Left ventricle myocardium inferior (tissue), 1 donor: ENCODE measurements around the gene RNASEH2A. TPM values are rescaled to one million over a fixed set of nuclear protein-coding genes. Genes with fewer than 3 reads are reported as not detected.

Source experiments
- DNase-seq: peaks from one replicate; pipeline ENCODE4 v3.0.0-alpha.2; 2020
- H3K27ac ChIP-seq: fragments of 200-600 bp; replicated peaks from 2 replicates; pipeline ENCODE4 v1.8.0; 2021
- H3K27me3 ChIP-seq: fragments of 200-600 bp; 2 replicates; pipeline ENCODE4 v1.8.0; 2021; ENCODE audit warnings: low read depth
- H3K36me3 ChIP-seq: fragments of 200-600 bp; 2 replicates; pipeline ENCODE4 v1.8.0; 2021
- H3K4me1 ChIP-seq: fragments of 200-600 bp; 2 replicates; pipeline ENCODE4 v1.8.0; 2021
- H3K4me3 ChIP-seq: fragments of 200-600 bp; 2 replicates; pipeline ENCODE4 v1.8.0; 2021; ENCODE audit warnings: mild to moderate bottlenecking, moderate library complexity
- H3K9me3 ChIP-seq: fragments of 200-600 bp; replicated peaks from 2 replicates; pipeline ENCODE4 v1.8.0; 2021
- intact Hi-C: fragments of 100-400 bp; cut with micrococcal nuclease; formaldehyde crosslinking; loops from one replicate; pipeline ENCODE4 v1.11.0; 2022
- total RNA-seq: library from RNA; stranded (reverse); fragmentation: NEBNext Ultra II Directional; extraction: Animal tissue kit (Norgen Biotek cat#: 25700); gene quantifications from one replicate; pipeline ENCODE4 v1.2.1, GENCODE V29; 2021
- TF ChIP-seq, protein P1 (sequence below): fragments of 200-600 bp; IDR thresholded peaks from 2 replicates; pipeline ENCODE4 v1.8.0; 2021; ENCODE audit warnings: antibody characterized with exemption, mild to moderate bottlenecking, borderline replicate concordance
- donor health status: DM: no; HTN: yes; CAD: no; lungs with severe emphysema.

RNASEH2A gene
- total RNA-seq, 1 donor from 2014 or later = 2.5 TPM

DNA sequence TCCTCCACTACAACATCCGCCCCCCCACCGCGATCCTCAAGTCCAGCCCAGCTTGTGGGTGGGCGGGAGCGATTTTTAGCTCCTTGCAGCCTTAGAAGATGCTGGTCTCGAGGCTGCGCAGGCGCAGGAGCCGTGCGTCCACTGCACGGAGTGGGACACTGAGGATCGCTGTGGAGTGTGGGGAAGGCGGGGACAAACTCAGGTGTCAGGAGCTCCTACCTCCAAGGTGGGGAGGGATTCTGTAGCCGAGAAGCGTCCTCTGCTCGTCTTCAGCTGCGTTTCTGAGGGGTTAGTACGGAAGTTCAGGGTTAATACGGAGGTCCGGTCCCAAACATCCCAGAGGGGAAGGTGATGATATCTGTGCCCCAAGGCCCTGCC is 28.2 kb downstream of the RNASEH2A start, which contains the start of gene RTBDN:
RTBDN (minus strand) TSS at position 14 of the 378 bp plus-strand sequence. CDS start 4,600 bp downstream, outside the sequence.
- Histone ChIP-seq H3K4me3 (peak within 1 kb of the TSS; percentile 57), H3K27ac (no peak within 1 kb of the TSS), H3K4me1 (peaks cover 31% of the 10 kb centered on the region), H3K27me3 (peaks cover 100% of the 10 kb centered on the region), H3K36me3 (no peaks in the 10 kb centered on the region), H3K9me3 (no peaks in the 10 kb centered on the region)
- no peak for DNase-seq
- intact Hi-C loops = no loop called here
- TF ChIP-seq, protein P1, sequence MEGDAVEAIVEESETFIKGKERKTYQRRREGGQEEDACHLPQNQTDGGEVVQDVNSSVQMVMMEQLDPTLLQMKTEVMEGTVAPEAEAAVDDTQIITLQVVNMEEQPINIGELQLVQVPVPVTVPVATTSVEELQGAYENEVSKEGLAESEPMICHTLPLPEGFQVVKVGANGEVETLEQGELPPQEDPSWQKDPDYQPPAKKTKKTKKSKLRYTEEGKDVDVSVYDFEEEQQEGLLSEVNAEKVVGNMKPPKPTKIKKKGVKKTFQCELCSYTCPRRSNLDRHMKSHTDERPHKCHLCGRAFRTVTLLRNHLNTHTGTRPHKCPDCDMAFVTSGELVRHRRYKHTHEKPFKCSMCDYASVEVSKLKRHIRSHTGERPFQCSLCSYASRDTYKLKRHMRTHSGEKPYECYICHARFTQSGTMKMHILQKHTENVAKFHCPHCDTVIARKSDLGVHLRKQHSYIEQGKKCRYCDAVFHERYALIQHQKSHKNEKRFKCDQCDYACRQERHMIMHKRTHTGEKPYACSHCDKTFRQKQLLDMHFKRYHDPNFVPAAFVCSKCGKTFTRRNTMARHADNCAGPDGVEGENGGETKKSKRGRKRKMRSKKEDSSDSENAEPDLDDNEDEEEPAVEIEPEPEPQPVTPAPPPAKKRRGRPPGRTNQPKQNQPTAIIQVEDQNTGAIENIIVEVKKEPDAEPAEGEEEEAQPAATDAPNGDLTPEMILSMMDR = no peak

DNA sequence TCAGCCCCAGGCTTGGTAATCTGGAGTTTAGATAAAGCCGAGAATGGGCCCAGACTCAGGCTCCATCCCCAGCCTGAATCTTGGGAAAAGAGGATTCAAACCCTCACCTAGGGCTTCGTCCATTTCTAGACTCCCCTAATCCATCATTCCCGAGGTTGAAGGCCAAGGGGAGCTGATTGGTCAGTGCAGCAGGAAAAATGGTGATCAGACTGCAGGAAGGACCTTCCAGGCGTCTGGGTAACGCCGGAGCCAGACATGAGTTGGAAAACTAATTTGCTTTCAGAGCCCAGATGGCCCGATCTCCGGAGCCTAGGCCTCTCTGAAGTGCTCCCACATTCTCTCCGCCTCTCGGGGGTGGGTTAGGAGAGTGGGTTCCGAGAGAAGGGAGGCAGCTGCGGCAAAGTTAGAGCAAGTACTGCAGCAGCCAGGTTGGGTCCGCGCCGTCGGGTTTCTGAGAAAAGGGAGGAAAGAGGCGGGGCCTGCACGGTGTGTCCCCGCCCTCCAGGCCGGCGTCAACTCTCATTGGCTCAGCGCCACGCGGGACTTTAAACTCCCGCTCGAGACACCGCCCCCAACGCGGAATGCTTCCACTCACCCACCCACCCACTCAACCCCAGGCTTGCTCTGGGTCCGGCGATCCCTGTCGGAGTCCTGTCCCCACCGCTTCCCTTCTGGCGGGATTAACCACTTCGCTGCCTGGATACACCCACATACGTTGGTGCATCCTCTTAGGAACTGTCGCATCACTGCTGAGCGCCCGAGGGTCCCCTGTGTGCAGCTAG is 28.8 kb downstream of the RNASEH2A start:
- no peak overlapping the region for H3K4me3 ChIP-seq
- H3K4me1 ChIP-seq = peaks cover 31% of the 10 kb centered on the region
- H3K9me3 ChIP-seq = no peaks in the 10 kb centered on the region
- TF ChIP-seq, protein P1 = no peak
- no peak for DNase-seq
- H3K27ac ChIP-seq = no peak overlapping the region
- H3K27me3 ChIP-seq = peaks cover 100% of the 10 kb centered on the region
- no peaks in the 10 kb centered on the region for H3K36me3 ChIP-seq
- intact Hi-C loops = no loop called here

DNA sequence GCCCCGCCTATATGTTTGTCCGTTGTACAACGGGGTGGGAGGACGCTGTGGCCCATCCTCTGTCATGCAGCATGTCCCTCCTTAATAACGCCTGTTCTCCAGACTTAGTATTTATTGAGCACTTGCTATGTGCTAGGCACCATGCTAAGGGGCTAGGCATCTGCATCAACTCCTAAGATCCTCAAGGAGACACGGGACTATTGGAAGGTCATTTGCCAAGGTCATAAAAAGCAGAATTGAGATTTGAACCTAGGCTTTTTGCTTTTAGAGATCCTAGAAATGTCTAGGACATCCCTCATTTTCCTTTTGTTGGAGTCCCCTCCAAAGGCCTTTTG is 30.1 kb downstream of the RNASEH2A start:
- Histone ChIP-seq H3K27me3 (peaks cover 100% of the 10 kb centered on the region), H3K4me3 (no peak overlapping the region), H3K4me1 (peaks cover 44% of the 10 kb centered on the region), H3K36me3 (no peaks in the 10 kb centered on the region), H3K9me3 (no peaks in the 10 kb centered on the region), H3K27ac (no peak overlapping the region)
- TF ChIP-seq, protein P1 = no peak
- no peak for DNase-seq
- intact Hi-C loops = no loop called here

DNA sequence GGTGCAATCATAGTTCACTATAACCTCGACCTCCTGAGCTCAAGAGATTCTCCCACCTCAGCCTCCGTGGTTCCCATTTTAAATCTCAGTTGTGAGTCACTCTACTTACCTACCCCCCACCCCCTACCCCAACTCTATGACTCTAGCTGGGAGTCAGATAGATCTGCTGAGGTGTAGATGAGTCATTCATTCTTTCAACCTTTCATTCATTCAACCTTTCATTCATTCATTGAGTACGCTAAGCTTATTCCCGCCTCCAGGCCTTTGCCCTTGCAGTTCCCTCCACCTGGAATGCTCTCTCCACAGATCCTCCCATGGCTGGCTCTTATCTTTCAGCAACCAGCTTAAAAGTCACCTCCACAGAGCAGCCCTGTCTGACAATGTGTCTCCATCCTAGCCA is 30.8 kb downstream of the RNASEH2A start:
- H3K4me1 ChIP-seq = peaks cover 44% of the 10 kb centered on the region
- intact Hi-C loops = no loop called here
- peaks cover 100% of the 10 kb centered on the region for H3K27me3 ChIP-seq
- H3K36me3 ChIP-seq = no peaks in the 10 kb centered on the region
- H3K4me3 ChIP-seq = no peak overlapping the region
- DNase-seq = no peak
- no peak overlapping the region for H3K27ac ChIP-seq
- H3K9me3 ChIP-seq = no peaks in the 10 kb centered on the region
- TF ChIP-seq, protein P1 = no peak

DNA sequence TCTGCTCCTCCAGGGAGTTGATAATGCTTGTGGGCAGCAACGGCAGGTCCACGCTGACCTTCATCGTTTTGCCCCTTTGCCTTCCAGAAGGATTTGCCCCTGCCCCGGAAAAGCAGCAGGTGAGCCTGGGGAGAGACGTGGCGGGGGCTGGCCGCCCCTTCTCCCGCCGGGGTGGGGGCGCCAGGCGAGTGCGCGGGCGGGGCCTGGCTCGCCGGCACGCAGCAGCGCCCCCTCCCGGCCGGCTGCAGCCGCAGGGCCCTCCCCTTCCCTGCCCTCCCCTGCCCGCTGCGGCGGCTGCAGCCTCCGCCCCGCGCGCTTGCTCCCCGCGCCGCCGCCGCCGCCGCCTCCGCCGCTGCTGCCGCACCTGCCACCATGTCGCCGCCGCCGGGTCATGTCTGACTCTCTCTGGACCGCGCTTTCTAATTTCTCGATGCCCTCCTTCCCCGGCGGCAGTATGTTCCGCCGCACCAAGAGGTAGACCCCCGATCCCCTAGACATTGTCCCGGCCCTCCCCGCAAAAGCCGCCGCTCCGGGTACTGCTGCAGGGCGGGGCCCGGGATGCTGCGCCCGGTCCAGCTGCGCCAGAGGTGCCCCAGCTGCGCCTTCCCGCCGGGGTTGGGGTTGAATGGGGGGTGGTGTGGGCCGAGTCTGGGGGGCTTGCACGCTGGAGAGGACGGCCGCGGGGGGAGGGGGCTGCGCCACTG is 31.9 kb downstream of the RNASEH2A start, which contains the start of gene MAST1:
MAST1 (plus strand) TSS at position 334 of the 704 bp plus-strand sequence; CDS start at position 392, 58 bp downstream.
- Histone ChIP-seq H3K4me1 (peaks cover 33% of the 10 kb centered on the region), H3K27ac (no peak within 1 kb of the TSS), H3K4me3 (peak within 1 kb of the TSS; percentile 54), H3K9me3 (no peaks in the 10 kb centered on the region), H3K36me3 (no peaks in the 10 kb centered on the region), H3K27me3 (peaks cover 100% of the 10 kb centered on the region)
- TF ChIP-seq, protein P1 = peak; percentile 63
- intact Hi-C loops = no loop called here
- no peak for DNase-seq
